GM23338 (cell line): Measurements from ENCODE around the gene TMEM273.

Source experiments
- CTCF ChIP-seq, 2 experiments: fragments of 200-600 bp in 1 of 2; sonication (generic) in 1 of 2; conservative IDR thresholded peaks; 2 replicates each; pipeline versions ENCODE4 v1.5.1 to v1.6.1; 2016 to 2017; ENCODE audit warnings: antibody characterized with exemption in 2 of 2, low read depth in 2 of 2, mild to moderate bottlenecking in 2 of 2, moderate library complexity in 1 of 2
- REST ChIP-seq: IDR thresholded peaks from one replicate; pipeline ENCODE4 v1.6.1; 2018; ENCODE audit warnings: antibody characterized with exemption; ENCODE audit not compliant: unreplicated experiment

- TF ChIP-seq REST (no peak), CTCF (conservative IDR thresholded peaks at IDR 0.05; ENCODE audit: low read depth in 2 of 2) (no peak)
Observed at GRCh38 chr10:49217645-49218044, 29.5 kb upstream of the TMEM273 start.
